GM21825 (cell line): Measurements from ENCODE around the gene LRCH3.
A peak's percentile ranks its signal among the peaks of the same experiment; 100 is the strongest.

Experiments
- ATAC-seq: cut with Tn5 transposase; IDR thresholded peaks from one replicate; pipeline ENCODE4 v1.9.1; 2021; ENCODE audit warnings: mild to moderate bottlenecking, moderate library complexity; ENCODE audit not compliant: unreplicated experiment

LRCH3 gene

DNA sequence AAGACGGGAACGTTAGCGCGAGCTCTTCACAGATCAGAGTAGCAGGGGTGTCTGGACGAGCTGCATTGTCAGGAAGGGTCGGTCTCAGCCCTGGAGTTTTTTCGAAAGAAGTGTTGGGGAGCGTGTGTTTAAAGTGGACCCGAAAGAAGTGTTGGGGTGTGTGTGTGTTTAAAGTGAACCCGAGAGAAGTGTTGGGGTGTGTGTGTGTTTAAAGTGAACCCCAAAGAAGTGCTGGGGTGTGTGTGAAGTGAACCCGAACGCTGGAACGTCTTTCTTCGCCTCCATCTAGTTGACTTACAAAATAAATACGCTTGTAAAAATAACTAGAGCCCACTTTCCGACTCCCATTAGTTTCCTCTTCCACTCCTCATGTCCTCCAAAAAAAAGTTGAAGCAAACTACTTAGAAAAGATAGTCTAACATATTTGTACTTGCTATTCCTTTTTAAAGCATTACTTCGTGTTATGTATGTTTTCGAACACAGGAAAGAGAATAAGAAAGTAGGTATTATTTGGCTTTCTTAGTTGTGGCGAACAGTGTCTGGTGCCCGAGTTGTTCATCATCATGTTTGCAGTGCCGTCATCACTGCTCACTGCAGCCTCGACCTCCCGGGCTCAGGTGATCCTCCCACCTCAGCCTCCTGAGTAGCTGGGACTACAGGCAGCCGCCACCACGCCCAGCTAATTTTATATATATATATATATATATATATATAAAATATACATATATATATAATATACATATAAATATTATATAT is 1.0 kb downstream of the LRCH3 start:
- peak; percentile 9 for ATAC-seq

DNA sequence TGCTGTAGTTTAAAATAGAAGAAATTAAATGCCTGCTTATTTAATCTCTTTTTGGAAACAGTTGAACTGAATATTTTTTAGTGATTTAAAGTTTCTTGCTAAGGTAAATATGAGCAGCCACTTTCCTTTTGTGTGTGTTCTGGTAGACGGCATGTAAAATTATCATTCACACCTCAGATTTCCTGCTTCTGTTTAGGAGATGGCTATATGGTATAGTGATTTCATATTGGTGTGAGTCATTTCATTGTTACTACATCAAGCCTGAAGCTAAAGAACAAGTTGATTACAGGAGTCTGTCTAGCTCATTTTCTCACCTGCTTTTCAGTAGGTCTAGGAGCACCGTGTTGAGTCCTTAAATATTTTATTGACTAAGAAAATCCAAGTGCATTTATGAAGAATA is 2.2 kb downstream of the LRCH3 start:
- ATAC-seq, result no peak

DNA sequence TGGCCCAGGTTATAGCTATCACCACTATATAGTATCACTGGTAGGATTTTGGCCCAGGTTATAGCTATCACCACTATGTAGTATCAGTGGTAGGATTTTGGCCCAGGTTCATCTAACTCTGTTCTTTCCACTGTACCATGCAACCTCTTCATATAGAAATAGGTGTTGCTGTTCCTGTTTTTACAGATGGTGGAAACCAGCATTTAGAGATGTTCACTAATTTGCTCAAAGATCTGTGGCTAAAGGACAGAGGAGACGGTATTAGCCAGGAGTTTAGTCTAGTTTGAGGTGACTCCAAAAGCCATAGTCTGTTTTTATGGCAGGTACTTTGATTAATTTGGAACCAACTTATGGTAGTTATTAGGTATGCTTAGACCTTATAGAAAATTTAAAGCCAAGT is 3.1 kb downstream of the LRCH3 start:
- no peak for ATAC-seq

DNA sequence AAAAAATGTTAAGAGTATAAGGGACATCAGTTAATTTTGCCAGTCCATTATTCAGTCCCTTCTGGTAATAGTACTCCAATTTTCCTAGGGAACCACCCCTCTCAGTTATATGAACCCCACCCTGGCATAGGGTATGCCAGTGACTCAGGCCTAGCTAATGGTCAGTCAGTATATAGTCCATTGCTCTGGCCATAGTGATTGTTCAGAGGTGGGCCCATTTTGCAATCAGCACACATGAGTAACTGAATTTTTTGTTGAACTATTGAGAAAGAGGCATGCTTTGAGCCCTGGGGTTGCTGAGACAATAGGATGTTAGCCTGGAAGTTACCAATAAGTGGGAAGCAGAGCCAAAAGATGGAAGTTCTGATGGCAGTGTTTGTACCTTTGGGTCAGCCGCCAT is 4.1 kb downstream of the LRCH3 start:
- no peak for ATAC-seq

DNA sequence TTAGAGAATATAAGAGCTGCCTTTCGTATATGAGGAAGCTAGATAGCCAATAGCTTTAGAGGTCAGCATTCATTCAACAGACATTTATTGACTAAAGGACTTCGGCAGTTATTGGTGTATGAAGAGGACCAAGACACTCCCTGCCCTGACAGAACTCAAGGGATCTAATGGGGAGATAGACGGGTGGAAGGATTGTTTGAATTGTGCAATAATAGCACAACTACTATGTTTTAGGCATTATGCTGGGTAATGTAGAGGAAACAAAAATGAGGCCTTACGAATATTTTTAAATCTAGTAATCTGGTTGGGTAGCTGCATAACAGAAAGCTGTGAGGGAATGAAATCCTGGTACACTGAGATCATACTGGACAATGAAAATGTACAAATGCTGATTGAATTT is 5.0 kb downstream of the LRCH3 start:
- ATAC-seq, result no peak

DNA sequence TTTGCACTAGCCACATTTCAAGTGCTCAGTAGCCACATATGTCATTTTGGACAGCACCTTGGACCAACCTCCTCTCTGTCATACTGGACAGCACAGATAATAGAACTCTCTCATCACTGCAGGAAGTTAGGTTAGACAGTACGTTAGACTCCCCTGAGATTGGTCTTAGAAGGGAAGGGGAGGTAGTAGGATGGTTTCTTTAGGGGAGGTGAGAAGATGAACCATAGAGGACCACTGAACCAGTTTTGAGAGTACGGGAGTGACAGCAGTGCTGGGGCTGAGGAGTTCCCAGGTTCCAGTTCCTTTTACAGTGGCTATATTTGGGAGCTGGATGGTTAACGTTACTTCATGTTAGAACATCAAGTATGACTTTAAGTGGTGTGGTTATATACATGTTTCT is 7.8 kb downstream of the LRCH3 start:
- peak; percentile 62 for ATAC-seq

DNA sequence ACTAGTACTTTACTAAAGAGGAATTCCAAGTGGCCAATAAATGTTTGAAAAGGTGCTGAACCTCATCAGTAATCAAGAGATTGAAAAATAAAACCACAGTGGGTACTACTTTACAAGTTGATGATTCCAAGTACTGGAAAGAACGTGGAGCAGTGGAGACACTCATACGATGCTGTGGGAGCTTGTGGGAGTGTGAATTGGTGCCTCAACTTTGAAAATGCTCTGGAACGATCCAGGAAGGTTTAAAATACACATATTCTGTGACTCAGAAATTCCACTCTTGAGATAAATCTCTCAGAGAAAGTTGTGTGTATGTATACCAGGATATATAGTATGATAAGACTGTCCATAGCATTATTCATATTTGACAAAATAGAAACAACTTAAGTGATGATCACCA is 9.3 kb downstream of the LRCH3 start:
- no peak for ATAC-seq

DNA sequence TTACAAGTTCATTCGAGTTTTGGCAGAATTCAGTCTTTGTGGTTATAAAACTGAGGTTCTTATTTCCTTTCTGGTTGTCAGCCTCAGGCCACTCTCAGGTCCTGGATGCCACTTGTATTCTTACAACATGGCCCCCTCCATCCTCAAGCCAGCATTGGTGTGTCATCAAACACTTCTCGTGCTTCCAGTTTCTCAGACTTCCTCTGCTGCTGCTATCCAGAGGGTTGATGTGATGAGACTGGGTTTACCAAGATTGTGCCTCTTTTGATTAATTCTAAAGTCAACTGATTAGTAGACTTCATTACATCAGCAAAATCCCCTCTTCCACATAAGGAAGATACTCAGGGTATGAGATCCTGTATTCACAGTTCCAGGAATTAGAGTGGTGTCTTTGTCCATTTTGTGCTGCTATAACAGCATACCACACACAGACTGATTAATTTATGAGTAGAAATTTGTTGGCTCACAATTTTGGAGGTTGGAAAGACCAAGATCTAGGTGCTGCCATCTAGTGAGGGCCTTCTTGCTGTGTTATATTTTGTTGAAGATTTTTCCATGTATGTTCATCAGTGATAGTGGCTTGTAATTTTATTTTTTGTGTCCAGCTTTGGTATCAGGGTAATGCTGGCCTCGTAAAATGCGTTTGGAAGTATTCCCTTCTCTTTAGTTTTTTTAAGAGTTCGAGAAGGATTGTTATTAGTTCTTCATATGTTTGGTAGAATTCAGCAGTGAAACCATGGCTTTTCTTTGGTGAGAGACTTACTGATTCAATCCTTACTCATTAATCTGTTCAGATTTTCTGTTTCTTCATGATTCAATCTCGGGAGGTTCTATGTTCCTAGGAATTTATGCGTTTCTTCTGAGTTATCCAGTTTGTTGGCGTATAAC is 11.1 kb downstream of the LRCH3 start:
- no peak for ATAC-seq

DNA sequence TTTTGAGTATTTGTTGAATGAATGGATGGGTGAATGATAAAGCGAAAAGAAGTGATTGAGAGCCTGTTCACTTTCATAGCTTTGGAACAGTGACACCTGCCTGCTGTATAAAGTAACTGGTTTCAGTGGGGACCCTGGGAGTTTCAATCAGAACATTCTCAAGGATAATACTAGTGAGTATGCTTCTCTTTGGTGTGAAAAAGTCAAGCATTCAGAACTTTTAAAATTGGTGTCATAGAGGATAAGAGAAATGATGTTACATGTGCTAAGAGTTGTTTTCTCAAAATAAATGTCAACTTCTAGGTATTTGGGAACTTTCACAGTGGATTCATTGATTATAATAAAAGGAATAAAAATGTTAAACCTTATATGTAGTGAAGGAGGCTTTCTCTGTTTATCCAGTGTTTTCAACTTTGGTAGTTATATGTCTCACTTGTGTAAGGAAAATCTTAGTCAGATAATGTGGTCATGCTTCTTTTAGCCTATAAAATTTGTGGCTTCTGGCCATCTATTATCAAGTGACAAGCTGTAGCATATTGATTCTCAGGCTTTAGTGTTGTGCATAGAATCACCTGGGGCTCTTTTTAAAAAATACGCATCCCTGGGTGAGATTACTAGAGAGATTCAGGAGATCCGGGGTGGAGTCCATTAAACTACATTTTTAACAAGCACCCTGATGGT is 11.9 kb downstream of the LRCH3 start:
- no peak for ATAC-seq

DNA sequence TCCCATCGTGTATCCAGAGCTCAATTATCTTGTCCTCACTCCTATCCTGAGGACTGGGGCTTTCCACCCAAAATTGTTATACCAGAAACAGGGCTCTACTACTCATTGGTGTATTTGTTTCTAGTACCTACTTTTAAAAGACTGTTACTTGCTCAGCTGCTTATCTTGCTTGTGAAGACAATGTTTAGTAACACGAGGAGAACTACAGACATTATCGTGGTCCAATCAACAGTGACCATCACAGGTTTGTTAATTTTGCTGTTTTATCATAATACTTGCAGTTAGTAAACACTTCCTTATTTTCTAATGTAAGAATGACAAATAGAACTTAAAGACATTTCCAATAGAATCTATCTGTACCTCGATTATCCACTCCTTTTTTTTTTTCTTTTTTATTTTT is 13.5 kb downstream of the LRCH3 start:
- no peak for ATAC-seq

DNA sequence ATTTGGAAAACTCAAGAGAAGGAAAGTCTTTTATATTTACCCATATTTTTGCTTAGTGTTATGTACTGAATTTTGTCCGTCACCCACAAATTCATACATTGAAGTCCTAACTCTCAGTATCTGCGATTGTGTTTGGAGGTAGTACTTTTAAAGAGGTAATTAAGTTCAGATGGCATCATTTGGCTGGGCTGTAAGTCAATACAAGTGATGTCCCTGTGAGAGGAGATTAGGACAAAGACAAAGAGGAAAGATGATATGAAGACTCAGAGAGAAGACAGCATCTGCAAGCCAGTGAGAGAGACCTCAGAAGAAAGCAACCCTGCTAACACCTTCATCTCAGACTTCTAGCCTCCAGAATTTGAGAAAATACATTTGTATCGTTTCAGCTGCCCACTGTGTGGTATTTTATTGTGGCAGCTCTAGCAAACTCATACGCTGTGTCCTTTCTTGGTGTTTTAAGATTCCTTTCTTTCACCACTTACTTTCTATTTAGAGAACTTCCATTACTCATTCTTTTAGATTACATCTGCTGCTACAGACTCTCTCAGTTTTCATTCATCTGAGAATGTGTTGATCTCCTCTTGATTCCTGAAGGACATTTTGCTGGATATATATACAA is 17.0 kb downstream of the LRCH3 start:
- no peak for ATAC-seq

DNA sequence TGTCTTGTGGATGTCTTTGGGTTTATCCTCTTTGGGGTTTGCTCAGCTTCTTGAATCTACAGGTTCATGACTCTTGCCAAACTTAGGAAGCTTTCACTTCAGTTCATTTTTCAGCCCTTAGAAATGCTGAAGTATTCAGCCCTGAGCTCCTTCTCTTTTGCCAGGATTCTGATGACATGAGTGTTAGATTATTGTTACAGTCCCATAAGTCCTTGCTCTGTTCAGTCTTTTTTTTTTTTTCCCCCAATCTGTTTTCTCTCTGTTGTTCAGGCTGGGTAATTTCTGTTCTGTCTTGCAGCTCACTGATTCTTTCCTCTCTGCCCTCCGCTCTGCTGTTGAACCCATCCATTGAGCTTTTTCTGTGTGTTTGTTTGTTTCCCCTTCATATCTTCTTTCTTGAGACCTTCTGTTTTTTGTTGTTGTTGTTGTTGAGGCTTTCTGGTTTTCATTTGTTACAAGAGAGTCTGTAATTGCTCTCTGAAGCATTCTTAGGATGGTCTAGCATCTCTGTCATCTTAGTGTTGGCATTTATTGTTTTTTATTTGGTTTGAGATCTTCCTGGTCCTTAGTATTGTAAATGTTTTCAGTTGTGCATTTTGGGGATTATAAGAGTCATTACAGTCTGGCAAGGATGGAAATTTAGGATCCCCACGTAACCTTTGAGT is 18.4 kb downstream of the LRCH3 start:
- ATAC-seq, result no peak

DNA sequence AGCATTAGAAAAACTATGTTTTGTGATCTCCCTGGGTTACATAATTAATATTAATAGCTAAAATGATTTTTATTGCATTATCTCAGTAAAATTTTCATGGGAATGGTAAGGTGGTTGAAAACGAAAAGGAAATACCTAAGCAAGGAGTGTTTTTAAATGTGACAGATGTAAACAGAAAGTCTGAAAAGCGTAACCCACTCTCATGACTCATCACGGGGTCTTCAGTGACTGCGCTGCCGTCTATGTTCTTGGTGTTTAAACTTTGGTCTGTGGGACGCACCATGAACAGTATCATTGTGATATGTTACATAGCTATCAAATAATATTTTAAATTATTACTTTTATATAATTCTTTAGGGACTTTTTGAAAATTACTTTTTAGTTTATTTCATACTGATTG is 19.8 kb downstream of the LRCH3 start:
- no peak for ATAC-seq

DNA sequence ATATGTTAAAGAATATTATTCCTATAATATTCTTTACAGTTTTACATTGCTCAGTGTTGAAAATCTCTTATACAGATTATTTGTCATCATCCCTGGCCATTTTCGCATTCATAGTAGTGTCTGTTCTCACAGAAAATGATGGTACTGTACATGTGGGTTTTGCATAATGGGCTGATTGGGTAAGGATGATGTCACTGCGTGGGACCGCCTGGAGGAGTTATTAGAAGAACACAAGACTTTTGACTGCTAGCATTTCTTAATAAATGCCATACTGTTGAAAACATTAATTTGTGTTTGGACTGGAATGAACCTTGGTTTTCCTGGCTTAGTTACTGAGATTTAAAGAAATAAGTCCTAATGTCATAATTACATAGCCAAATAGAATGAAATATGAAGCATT is 20.3 kb downstream of the LRCH3 start:
- ATAC-seq, result no peak

DNA sequence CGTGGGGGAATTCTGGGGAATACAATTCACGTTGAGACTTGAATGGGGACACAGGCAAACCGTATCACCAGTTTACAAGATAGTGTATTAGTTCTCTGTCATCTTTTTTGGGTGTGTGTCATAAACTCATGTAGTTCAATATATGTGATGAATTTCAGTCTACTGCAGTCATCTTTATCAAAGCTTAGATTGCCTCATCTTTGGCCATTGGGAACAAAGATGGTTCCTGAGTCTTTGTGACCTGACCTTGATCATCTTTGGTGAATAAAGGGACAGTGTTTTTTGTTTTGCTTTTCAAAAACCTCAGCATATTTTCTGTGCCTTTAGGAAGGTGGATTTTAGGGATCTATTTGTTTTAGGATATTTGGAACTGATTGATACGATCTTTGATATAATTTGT is 23.3 kb downstream of the LRCH3 start:
- no peak for ATAC-seq

DNA sequence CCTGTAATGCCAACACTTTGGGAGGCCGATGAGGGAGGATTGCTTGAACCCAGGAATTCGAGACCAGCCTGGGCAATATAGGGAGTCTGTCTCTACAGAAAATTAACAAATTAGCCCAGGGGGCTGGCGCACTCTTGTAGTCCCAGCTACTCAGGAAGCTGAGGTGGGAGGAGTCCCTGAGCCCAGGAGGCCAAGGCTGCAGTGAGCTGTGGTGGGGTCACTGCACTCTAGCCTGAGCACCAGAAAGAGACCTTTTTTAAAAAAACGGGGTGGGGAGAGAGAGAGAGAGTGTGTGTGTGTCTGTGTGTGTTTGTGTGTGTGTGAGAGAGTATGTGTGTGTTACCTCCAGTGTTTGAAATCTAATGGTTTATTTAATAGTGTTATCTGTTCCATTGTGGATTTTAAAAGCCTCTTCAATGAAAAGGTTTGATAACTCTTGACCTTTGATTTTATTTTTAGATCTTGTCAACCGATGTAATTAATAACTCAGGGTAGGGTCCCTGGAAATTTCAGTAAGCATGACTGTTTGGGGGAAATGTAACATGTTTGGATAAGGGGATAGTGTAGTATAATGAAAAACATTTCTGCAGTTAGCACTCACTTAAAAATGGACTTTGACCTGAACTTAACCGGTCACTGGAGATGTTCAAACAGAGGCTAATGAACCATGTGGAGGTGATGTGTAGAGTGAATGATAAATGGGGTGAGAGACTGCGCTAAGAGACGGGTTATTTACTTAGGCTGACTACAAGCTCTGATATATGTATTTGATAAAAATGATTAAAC is 29.7 kb downstream of the LRCH3 start:
- no peak for ATAC-seq

DNA sequence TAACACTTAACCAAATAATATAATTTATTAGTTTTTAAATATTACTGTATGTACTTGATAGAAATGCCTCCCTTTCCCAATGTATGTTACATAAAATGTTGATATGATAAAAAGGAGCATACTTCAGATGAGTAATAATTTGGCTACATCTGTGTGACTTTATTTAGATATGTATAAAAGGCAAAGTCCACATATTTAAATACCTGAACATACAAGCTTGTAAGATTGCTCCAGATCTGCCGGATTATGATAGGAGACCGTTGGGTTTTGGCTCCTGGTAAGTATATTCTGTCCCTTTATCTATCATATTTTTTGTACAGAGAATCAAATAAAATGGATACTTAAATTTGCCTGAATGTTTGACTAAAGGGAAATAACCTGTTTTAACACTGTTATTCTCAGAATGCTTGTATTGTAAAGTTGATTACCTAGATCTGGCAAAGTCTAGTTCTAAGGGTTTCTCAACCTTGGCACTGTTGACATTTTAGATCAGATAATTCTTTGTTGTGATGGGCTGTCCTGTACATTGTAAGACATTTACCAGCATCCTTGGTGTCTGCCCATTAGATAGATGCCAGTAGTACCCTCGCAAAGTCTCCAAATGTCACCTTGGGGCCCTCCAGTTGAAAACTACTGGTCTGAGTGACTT is 38.5 kb downstream of the LRCH3 start:
- ATAC-seq, result no peak

DNA sequence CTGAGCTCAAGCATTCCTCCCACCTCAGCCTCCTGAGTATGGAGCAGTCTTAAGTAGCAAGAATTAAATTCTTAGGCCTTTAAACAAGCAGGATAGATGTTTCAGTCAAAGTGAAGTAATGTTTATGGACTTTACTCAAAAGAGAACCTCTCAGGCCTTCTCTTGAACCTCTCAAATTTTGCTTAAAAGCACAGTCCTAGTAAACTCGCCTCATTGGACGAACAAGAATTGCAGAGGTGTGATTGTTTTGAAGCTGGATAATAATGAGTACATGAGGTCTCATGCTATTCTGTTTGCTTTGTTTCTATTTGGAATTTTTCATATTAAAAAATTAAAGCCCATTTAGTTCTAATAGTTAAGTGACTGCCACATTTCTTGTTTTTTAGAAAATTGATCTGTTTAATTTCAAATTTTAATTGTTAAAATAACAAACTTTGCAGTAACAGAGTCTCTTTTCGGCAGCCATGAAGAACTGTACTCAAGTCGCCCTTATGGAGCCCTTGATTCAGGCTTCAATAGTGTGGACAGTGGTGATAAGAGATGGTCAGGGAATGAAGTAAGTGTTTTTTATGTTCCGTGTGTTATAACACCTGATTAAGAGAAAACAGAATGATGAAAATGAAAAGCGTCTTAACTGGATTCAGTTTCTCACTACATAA is 39.4 kb downstream of the LRCH3 start:
- no peak for ATAC-seq

DNA sequence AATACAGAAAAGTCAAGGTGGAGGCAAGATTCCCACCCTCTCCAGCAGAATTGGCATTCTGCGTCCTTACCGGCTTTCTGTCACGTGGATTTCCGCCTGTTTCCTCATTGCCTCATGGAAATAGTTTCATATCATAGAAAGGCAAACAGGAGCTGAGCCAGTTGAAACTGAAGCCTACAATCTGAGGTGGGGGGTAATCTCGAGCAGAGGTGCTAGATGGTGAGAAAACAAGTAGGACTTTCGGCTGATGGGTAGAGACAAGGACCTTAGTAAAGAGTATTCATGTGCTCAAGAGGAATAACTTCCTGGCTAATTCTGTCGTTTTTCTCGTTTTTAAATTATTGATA is 39.9 kb downstream of the LRCH3 start:
- no peak for ATAC-seq
